ENCODE results near the gene C3orf20.
"Not testable (repeated sequence)": the region's sequence is repeated elsewhere in the genome, so short reads cannot be mapped to it uniquely, and the experiment has no call there.

Gene C3orf20

DNA sequence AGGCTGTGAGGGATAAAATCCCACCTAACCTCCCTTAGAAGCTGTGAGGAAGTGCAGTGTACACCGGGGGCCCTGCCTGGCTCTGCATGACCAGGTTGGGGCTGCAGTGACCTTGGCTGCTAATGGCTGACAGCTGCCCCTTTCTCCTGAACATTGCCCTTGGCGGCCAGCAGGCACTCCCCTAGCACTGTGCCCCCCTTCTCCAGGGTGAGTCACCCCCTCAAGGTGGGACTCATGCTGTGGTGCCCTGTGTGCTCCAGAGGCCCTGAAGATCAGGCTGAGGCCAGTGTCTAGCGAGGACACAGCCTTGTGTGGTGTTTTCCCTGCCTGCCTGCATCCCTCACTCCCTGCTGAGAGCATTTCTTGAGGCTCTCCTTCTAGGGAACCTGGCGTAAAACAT is 122.8 kb downstream of the C3orf20 start:
- DNase-seq (ENCODE audit: low read depth in 2 of 2) = no peak

DNA sequence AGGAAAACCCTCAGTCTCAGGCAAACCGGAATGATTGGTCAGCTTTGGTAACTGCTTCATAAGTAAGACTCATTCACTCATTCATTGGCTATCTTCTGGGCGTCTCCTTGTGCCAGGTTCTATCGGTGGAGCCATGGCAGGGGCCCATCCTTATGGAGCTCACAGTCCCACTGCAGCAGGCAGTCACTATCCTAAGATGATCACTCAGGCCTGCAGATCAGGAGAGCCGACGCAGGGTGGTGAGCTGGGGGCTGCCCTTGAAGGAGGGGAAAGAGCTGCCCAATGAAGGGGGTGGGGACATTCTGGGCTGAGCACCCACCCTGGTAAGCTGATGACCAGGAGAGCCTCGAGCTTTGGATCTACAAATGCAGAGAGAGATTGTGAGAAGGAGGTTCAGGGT is 123.3 kb downstream of the C3orf20 start:
- DNase-seq (ENCODE audit: low read depth in 2 of 2) = no peak

DNA sequence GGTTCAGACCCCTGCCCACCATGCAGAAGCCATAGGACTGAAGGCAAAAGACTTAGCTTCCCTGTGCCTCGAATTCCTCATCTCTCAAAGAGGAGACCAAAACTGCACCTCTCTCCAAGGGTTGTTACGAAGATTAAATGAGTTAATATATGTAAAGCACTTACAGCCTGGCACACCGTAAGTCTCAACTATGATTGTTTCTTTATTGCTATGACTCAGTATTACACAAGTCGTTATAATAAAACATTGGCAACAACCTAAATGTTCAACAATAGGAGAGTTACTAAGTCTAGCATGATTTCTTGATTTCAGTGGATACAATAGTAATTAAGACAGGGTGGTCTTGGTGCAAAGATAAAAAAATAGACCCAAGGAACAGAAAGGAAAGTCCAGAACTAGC is 124.2 kb downstream of the C3orf20 start:
- DNase-seq (ENCODE audit: low read depth in 2 of 2) = no peak

DNA sequence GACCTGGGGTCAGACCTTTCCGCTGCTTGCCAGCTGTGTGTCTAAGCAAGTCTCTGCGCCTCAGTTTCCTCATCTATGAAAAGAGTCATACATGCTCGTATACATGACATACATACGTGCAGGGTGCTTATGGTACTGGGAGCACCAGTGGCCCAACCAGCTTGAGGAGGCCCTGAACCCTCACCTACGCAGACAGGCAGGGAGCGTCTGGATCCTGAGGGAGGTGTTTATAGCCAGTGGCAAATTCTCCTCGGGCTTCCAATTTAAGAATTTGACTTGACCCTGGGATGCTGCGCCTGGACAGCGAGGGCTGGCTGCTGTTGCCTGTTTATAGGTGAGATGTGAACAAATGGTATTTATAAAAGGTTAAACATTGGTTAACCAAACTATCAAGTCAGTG is 126.1 kb downstream of the C3orf20 start:
- DNase-seq (ENCODE audit: low read depth in 2 of 2) = no peak

DNA sequence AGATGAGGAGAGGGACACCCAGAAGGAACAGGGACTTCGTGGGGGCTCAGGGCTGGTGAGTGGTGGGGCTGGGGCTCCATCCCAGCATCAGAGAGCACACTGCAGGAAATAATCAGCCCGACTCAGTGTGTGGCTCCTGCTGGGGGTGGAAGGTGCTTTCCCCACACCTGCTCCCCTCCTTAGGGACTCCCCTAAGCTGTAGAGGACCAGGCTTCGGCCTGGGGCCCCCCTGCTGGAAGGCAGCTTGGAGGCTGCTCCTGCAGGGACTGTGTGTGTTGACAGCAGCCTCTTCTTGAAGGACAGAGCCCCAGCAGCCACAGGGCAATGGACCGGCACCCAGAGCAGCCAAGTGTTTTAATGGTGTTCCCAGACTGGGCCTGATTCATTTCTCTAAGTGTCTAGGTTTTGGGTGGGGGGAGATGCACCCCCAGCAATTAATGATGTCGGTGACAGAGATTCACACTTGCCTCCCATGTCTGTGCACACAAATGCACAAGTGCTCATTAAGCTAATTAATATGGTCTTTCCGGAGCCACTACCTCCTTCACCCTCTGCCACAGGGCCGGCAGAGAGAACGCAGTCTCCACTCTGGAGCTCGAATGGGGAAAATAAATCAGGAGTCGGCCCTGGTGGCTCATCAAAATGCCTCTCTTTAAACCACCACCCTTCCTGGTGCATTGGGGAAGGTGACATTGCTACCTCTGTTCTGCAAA is 126.9 kb downstream of the C3orf20 start:
- DNase-seq (ENCODE audit: low read depth in 2 of 2) = no peak

DNA sequence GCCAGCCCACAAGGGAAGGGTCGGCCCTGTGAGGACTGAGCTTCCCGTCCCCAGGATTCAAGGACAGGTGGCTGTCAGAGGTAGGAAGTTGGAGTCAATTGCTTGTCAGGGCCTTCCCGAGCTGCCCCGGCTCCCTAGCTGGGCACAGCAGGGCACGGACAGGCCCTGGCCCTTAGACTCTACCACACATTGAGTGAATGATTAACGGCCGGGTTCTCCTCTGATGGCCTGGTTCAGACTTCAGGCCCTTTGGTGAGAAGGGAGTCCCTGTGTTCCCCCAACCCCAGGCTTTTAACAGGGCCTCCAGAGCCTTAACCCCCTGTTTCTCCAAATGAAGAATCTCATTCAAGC is 127.4 kb downstream of the C3orf20 start:
- no peak for DNase-seq (ENCODE audit: low read depth in 2 of 2)

DNA sequence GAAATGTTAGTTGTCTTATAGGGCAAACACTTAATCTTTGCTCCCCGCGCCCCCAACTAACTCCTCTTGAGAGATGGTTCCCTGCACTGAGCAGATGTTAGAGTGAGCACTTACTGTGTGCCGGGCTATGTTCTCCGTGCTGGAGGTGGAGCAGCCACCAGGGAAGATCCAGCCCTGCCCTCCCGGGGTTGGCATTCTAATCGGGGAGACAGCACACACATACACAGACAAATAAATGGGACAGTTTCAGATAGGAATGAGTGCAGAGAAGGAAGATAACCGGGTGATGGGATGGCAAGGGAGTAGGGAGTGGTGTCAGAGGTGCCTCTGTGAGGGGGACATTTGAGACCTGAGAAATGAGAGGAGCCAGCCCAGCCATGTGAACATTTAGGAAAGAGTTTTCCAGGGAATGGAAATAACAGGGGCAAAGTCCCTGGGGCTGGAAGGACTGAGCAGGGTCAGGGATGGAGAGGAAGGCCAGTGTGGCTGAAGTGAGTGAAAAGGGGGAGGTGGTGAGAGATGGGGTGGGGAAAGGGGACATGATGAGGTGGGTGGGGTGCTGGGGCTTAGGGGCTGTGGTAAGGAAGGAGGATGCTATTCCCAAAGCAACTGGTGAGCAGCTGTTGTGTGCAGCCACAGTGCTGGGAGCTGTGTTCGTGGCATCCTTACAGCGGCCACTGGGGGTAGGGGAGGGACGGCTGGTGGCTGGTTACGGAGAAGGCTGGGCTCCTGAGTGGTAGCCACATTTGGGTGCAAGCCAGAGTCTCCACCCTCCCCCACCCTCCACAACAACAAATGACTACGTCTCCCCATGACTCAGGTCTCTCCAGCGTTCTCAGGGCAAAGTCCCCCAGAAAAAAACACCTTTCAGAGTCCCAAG is 128.4 kb downstream of the C3orf20 start:
- DNase-seq (ENCODE audit: low read depth in 2 of 2) = no peak

DNA sequence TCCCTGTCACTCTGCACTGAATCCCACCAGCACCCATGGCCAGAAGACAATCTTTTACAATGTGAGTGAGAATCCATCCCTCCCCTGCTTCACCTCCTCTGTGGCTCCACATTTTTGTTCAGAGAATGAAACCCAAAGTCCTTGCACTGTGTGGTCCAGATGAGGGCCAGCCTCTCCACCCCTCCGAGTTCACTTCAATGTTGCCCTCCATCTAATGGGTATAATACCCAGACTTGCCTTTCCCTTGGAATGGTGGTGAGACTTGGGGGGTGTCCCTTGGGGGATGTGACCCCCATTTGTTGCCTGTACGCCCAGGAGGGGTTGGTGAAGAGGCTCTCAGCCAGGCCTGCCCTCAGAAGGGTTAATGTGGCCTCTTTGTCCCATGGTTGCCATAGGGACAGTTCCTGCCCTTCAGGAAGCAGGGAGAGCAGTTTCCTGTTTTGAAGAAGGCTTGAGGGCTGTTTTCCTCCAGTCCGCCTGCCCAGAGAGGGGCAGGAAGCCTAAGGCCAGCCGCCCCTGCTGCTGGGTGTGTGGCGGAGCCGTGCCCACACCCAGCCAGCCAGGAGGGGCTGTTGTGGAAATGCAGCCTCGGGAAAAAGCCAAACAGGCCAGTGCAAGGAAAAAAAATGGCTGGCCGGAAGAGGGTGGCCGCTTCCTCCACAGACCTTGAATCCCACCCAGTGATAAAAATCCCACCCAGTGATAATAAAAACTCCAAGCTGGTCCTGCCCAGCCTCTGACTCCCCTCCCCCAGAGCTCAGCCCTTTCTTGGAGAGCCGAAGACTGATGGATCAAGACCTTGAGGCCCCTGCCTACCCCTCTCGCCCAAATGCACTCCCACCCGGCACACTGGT is 129.3 kb downstream of the C3orf20 start:
- DNase-seq (ENCODE audit: low read depth in 2 of 2) = no peak

DNA sequence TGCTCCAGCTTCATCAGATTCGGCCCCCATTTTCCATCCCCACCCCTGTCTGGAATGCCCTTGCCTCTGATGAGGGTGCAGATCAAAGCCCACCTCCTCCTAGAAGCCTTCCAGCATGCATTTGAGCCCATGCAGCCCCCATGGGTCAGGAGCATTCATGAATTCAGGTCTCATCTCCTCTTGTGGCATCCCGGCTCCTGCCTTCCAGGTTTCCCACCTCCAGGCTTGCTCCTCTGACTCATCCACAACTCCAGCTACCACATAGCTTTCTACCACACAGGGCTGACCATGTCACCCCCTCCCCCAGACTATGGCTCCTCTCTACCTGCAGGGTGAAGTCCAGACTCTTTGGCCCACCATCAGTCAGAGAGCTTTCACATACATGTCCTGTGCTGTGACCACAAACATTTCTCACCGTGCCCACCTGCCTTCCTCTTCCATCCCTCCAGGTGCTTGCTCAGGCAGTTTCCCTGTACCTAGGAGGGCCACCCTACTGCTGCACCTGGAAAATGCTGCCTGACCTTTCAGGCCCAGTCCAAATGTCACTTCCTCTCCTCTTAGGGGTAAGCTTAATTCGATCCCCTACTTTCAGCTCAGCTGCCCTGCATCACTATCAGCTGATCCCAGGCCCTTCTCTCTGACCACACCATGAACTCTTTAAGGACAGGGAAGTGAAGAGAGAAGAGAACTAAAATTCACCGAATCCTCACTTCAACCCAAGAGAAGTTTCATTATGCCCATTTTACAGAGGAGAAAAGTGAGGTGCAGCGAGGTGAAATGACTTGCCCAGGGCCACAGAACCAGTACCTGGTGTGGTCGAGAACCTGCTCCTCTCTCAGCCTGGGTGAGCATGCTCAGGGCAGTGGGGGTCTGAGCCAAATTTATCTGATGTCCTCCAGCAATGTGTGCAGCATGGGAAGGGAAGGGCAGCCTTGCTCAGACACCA is 130.2 kb downstream of the C3orf20 start:
- DNase-seq (ENCODE audit: low read depth in 2 of 2) = no peak

DNA sequence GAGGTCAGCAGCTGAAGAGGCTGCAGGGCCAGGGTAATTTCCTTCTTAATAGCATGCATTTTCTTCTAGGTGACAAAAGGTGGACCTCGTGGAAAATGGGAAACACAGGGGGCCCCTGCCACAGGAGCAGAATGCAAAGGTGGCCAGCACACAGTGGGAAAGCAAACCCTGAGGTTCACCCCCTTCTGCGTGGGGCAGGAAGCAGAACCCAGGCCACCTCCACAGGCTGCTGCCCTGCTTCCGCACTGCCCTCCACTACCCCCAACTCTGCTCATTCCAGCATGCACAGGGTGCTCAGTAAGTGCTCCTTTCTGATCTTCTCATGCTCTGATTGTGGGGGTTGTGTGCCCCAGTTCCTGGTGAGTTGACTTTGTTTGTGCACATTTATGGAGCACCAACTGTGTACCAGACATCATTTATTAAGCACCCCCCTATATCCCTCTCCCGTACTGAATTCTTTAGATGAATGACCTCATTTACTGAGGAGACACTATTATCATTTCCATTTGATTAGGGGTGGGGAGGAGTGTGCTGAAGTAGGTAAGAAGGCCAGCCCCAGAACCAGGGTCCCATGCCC is 131.1 kb downstream of the C3orf20 start:
- DNase-seq (ENCODE audit: low read depth in 2 of 2) = no peak

DNA sequence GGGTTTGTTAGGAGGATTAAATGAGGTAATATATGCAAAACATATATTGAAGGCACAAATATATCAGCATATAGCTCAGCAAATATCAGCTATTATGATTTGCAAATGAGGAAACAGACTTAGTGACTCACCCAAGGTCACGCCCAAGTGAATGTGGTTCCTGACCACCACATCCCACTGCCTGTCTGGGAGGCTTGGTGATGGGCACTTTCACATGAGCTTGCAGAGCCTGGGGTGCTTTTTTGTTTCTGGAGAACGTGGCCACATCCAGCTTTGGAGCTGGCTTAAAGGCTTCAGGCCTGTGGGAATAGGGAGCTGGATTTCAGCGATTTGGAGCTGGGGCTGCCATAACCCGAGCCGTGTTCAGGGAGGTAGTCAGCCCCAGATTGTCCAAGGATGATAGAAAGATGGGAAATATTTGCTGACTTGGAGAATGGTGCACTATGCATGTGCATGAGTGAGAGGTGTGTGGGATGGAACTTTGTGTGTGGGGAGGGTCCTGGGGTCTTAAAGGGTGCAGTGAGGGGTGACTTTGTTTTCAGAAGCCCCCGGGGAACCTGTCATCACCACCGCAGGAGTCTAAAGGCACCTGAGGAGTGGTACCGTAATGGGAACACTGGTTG is 131.8 kb downstream of the C3orf20 start:
- DNase-seq (ENCODE audit: low read depth in 2 of 2) = peak; percentile 5 to 10

DNA sequence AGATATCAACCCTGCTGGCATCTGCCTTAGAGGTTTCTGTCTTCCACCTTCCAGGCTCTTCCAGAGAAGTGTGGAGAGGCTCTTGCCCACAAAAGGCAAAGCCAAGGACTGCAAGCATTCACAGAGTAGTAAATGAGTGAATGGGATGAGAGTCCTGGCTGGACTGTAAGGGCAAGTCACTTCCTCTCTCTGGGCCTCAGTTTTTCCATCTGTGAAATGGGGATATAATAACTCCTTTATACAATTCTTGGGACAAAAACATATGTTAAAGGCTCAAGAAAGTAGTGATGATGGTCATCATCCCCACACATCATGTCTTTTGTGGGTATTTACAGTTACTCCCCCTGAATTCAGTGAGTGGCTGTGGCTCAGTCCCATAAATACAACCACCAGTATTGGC is 133.1 kb downstream of the C3orf20 start:
- no peak for DNase-seq (ENCODE audit: low read depth in 2 of 2)

DNA sequence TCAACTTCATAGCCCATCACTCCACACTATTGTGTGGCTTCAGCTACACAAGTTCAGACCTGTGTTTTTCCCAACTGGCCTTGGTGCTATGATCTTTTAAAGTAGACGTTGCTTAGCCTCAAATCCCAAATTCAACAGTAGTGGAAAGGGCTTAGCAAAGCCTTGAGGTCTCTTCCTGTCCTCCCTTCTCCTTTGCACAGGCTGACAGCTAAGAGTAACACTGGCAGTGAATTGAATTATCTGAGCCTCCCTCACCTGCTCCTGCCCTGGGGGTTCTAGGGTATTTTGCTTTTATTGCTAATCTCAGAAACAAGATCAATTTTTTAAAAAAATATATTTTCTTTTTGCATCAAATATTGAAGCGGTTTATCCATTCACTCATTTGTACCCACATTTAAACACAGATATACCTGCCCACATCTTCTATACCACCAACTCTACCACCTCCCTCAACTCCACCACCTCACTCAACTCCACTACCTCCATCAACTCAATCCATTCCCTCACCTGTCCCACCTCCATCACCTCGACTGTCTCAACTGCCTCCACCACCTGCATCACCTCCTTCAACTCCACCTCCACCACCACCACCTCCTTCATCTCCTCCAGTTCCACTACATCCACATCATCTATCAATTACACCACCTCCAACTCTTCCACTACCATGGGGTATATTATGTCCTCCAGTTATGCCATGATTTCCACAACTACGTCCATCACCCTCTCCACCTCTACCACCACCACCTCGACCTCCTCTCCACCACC is 133.7 kb downstream of the C3orf20 start:
- no peak for DNase-seq (ENCODE audit: low read depth in 2 of 2)

DNA sequence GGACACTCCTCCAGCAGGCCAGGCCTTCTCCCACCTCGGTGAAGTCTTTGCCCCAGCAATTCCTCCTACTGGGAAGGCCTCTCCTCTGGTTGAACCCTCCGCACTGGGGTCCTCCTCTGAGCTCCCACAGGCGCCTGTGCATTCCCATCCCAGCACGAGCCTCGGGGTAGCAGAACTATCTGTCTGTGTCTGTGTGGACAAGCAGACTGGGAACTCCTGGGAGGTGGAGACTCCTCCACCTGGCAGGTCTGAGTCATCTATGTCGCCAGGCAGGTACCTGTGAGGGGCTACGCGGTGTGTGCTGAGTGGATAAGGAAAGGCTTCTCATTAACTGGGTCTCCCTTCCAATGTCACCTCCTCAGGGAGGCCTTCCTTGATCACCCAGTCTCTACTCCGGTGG is 134.7 kb downstream of the C3orf20 start:
- DNase-seq (ENCODE audit: low read depth in 2 of 2) = not testable (repeated sequence)

DNA sequence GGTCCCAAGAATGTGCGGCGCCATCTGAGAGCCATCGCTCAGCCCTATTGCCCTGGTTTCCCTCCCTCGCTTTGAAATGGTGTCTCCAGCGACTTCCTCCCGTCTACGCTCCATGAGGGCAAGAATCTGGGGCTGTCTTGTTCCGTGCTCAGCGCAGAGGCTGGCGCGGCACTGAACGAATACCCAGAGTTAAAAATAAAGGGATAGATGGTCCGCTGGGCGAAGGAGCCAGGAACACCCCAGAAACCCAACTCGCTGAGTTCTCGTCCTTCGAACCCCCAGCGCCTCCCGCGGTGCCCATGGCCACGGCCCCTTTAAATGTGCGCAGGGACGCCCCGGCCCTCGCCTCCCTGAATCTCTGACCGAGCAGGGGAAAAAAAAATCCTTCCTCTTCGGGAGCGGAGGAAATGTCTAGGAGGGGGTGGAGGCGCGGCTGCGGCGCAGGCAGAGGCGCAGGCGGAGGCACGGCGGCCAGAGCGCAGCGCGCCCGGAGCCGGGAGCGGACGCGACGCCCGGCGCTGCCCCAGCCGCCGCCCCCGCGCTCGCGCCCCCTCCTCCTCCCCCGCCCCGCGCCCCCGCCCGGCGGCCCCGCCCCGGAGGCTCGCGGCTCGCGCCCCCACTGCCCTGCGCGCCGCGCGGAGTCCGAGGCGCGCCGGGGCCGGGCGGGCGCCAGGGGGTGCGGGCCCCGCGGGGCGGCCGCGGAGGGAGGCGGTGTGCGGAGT is 135.3 kb downstream of the C3orf20 start:
- DNase-seq (ENCODE audit: low read depth in 2 of 2) = no peak

DNA sequence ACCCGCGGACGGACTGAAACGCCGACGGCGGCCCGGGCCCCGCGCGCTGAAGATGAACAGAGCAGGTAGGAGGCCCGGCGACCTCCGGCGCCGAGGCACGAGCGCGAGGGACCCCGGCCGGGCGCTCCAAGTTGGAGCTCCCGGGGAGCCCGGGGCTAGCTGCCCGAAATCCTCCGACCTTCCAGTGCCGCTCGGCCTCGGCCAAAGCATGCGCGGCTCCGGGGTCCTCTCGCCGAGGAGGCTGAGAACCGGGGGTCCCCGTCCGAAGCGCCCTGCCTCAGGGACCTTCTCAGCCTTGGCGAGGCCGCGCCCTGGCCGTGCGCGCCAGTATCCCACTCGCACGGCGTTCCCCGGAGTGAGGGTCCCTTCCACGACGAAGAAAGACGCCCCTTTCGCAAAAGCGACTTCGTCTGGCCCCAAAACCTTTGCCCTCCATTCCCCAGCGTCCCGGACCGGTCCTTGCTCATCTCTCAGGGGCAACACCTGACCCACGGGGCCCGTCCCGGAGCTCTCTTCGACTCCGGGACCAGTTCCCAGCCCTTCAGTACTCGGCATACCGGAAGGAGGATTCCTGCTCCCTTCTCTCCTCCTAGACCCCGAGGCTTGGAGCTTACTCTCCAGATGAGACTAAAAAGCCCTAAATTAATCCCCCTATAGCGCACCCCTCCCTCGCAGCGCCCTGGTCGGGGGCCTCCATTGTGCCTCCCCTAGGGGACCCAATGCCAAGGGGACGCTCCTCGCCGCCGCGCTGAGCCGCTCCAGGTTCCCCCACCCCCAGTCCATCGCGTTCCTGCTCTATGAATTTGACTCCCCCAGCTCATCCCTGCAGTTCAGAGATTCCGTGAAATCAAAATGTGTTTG is 136.1 kb downstream of the C3orf20 start:
- no peak for DNase-seq (ENCODE audit: low read depth in 2 of 2)

DNA sequence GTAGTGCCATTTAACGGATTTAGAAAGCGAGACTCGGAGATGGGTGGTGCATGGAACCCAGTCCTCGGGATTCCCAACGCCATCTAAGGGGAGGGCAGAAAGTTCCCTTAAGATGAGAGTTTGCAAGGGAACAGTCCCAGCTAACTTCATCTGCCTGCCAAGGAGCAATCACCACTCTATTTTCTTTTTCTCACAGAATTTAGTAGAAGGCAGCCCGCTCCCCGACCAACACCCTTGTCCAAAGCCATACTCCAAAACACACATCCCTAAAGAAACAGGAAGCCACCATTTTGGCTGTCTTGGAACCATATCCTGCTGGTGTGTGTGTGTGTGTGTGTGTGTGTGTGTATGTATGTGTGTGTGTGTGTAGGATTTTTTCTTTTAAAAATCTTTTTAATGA is 136.7 kb downstream of the C3orf20 start:
- DNase-seq (ENCODE audit: low read depth in 2 of 2) = no peak

DNA sequence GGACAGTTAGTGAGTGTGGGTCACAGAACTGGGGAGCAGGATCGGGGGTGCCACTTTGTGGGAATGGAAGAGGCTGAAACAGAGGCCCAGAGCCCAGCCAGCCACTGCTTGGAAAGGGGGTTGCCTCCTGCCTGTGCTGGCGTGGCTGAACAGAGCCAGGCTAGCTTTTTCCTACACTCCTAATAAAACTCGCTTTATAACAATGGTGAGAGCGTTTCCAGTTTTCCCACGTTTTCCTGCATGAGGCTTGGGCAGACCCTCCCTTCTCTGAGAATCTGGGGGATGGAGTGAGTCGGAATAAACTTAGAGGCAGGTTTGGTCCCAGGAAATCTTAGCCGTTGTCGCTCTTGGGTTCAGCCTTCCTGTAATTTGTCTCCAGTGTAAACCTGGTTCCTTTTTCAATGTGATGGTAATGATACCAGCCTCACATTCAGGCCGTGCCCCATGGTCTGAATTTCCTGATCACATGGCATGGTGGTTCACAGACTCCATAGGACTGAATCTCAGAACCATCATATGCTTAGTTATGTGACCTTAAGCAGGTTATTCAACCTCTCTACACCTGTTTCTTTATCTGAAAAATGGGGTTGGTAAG is 137.4 kb downstream of the C3orf20 start:
- no peak for DNase-seq (ENCODE audit: low read depth in 2 of 2)

Measured in stimulated activated CD8-positive, alpha-beta memory T cell treated with anti-CD3 and anti-CD28 coated beads, Interleukin-2, amount 100 ng/mL, for 48 hours (primary cell).